ENCODE measurements around the gene DMXL1. TPM values are rescaled to one million over a fixed set of nuclear protein-coding genes. Genes with fewer than 3 reads are reported as not detected.

Gene DMXL1
- total and polyA plus RNA-seq, 2 experiments from 2014 or later, result 28.4 to 41.7 TPM

GRCh38 chr5:119063579-119064379 lies 7.1 kb upstream of the DMXL1 start:
- H2AFZ ChIP-seq, result no peak overlapping the region
- H3K4me3 ChIP-seq, result no peak overlapping the region
- Mint-ChIP-seq H3K9me3 (no peaks in the 10 kb centered on the region), H3K27me3 (ENCODE audit: insufficient read depth, low read depth, poor library complexity) (peaks cover 2% of the 10 kb centered on the region), H3K36me3 (ENCODE audit: low read depth) (no peaks in the 10 kb centered on the region; the same call in 2 of the 3 replicates), H3K4me3 (no peak overlapping the region), H3K27ac (peak overlapping the region; percentile 22; the same call in 1 of the 2 replicates), H3K4me1 (peaks cover 4% of the 10 kb centered on the region; the same call in 1 of the 3 replicates)
- no peak; the same call in 2 of the 3 replicates for ATAC-seq
- no peaks in the 10 kb centered on the region for H3K36me3 ChIP-seq (ENCODE audit: insufficient read depth)
- H3K79me2 ChIP-seq (replicated peaks; ENCODE audit: insufficient read depth), result no peaks in the 10 kb centered on the region
- no peaks in the 10 kb centered on the region for H3K4me1 ChIP-seq (ENCODE audit: insufficient read depth)
- DNase-seq (ENCODE audit: low spot score), result no peak
- H3K27me3 ChIP-seq (ENCODE audit: insufficient read depth), result no peaks in the 10 kb centered on the region
- H3K9me2 ChIP-seq (ENCODE audit: insufficient read depth), result 0 out of 2 replicates have a peak, but pooled peaks cover 3% of the 10 kb centered on the region
- H4K20me1 ChIP-seq (replicated peaks; ENCODE audit: insufficient read depth), result no peaks in the 10 kb centered on the region
- H3F3A ChIP-seq (replicated peaks; ENCODE audit: low read depth), result 0 out of 2 replicates have a peak, but pooled peaks cover 2% of the 10 kb centered on the region
- no peak overlapping the region for H3K27ac ChIP-seq (ENCODE audit: low read depth)
- TF ChIP-seq REST (IDR thresholded peaks at IDR 0.05; ENCODE audit: unreplicated experiment) (no peak), EZH2phosphoT487 (IDR thresholded peaks at IDR 0.05; ENCODE audit: unreplicated experiment) (no peak), ZNF331 (CRISPR knock-in tag; IDR thresholded peaks at IDR 0.05; ENCODE audit: low read depth) (no peak), CREB1 (CRISPR knock-in tag; IDR thresholded peaks at IDR 0.05; ENCODE audit: low read depth) (no peak)
- H3K4me2 ChIP-seq, result no peak overlapping the region

GRCh38 chr5:119067450-119067849 lies 3.4 kb upstream of the DMXL1 start:
- Histone ChIP-seq H3K4me3 (no peak overlapping the region), H3F3A (replicated peaks; ENCODE audit: low read depth) (0 out of 2 replicates have a peak, but pooled peaks cover 8% of the 10 kb centered on the region), H3K27ac (ENCODE audit: low read depth) (no peak overlapping the region), H3K27me3 (ENCODE audit: insufficient read depth) (no peaks in the 10 kb centered on the region), H3K79me2 (replicated peaks; ENCODE audit: insufficient read depth) (peaks cover 18% of the 10 kb centered on the region), H4K20me1 (replicated peaks; ENCODE audit: insufficient read depth) (no peaks in the 10 kb centered on the region), H3K4me2 (no peak overlapping the region), H2AFZ (no peak overlapping the region), H3K4me1 (ENCODE audit: insufficient read depth) (peaks cover 5% of the 10 kb centered on the region), H3K36me3 (ENCODE audit: insufficient read depth) (no peaks in the 10 kb centered on the region), H3K9me2 (ENCODE audit: insufficient read depth) (no peaks in the 10 kb centered on the region)
- H3K36me3 Mint-ChIP-seq (ENCODE audit: low read depth), result no peaks in the 10 kb centered on the region; the same call in 2 of the 3 replicates
- no peak for DNase-seq (ENCODE audit: low spot score)
- no peaks in the 10 kb centered on the region; the same call in 2 of the 3 replicates for H3K9me3 Mint-ChIP-seq
- H3K27me3 Mint-ChIP-seq (ENCODE audit: insufficient read depth, low read depth, poor library complexity), result peaks cover 5% of the 10 kb centered on the region
- H3K4me3 Mint-ChIP-seq, result no peak overlapping the region
- H3K4me1 Mint-ChIP-seq, result peaks cover 3% of the 10 kb centered on the region; the same call in 2 of the 3 replicates
- no peak overlapping the region for H3K27ac Mint-ChIP-seq
- no peak for ATAC-seq
- TF ChIP-seq POLR2AphosphoS5 (IDR thresholded peaks at IDR 0.05; ENCODE audit: low read depth) (no peak), ETS1 (IDR thresholded peaks at IDR 0.05) (no peak), EZH2phosphoT487 (IDR thresholded peaks at IDR 0.05; ENCODE audit: unreplicated experiment) (no peak), ZNF114 (CRISPR knock-in tag; IDR thresholded peaks at IDR 0.05) (no peak), CREB1 (CRISPR knock-in tag; IDR thresholded peaks at IDR 0.05; ENCODE audit: low read depth) (no peak), ZNF331 (CRISPR knock-in tag; IDR thresholded peaks at IDR 0.05; ENCODE audit: low read depth) (no peak), STAT1 (IDR thresholded peaks at IDR 0.05; ENCODE audit: unreplicated experiment) (no peak), EZH2 (IDR thresholded peaks at IDR 0.05; ENCODE audit: low read depth, unreplicated experiment) (no peak), JUNB (IDR thresholded peaks at IDR 0.05; ENCODE audit: unreplicated experiment) (no peak), REST (IDR thresholded peaks at IDR 0.05; ENCODE audit: unreplicated experiment) (no peak), CTCF (conservative IDR thresholded peaks at IDR 0.05; ENCODE audit: low read depth in 2 of 2) (no peak)
